Kidney epithelial cell (primary cell): Measurements from ENCODE around the gene FXYD4. TPM values are rescaled to one million over a fixed set of nuclear protein-coding genes. Genes with fewer than 3 reads are reported as not detected.
"Not testable (repeated sequence)": the region's sequence is repeated elsewhere in the genome, so short reads cannot be mapped to it uniquely, and the experiment has no call there.

Source experiments
- DNase-seq: peaks from one replicate; pipeline ENCODE4 v3.0.0-alpha.2; 2010; ENCODE audit warnings: low read depth
- H3K27me3 ChIP-seq: 2 replicates; pipeline ENCODE4 v1.6.0; 2011; ENCODE audit warnings: low read length; ENCODE audit not compliant: control insufficient read depth, insufficient read depth
- H3K36me3 ChIP-seq: 2 replicates; pipeline ENCODE4 v1.5.1; 2011; ENCODE audit warnings: low read length; ENCODE audit not compliant: control insufficient read depth, insufficient read depth
- H3K4me3 ChIP-seq: 2 replicates; pipeline ENCODE4 v1.5.1; 2011; ENCODE audit warnings: low read depth, mild to moderate bottlenecking, control low read depth, low read length
- total RNA-seq: library from RNA; depleted of rRNA; stranded (reverse); fragments of >200 nt; gene quantifications from 2 replicates; pipeline ENCODE4 v1.2.3, GENCODE V29; 2015
- TF ChIP-seq, protein P1 (sequence below): IDR thresholded peaks from 2 replicates; pipeline ENCODE4 v1.5.1; 2011; ENCODE audit warnings: mild to moderate bottlenecking, moderate library complexity, low read length, control low read depth, inconsistent platforms; ENCODE audit not compliant: insufficient read depth, poor library complexity, severe bottlenecking

FXYD4 gene
- total RNA-seq, 1 donor from 2014 or later, result not detected

DNA sequence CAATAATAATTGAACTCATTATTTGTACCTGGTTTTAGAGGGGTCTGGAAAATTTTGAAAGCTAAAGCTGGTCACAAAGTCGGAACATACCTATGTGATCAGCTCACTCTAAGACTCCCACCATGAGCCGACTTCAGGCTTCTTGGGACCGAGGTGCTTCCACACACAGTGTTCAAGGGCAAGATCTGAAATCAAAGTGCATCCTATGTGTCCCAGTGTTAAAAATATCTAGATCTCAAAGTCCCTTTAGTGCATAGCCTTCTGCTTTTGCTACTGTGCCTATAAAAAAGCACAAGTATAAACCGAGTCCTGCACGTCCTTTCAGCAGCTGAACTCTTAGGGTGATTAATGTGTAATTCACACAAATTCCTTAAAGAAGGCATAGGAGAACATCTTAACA lies 43.5 kb upstream of the FXYD4 start:
- DNase-seq, result no peak
- no peaks in the 10 kb centered on the region for H3K27me3 ChIP-seq
- H3K4me3 ChIP-seq, result no peak overlapping the region
- no peaks in the 10 kb centered on the region for H3K36me3 ChIP-seq
- TF ChIP-seq, protein P1, sequence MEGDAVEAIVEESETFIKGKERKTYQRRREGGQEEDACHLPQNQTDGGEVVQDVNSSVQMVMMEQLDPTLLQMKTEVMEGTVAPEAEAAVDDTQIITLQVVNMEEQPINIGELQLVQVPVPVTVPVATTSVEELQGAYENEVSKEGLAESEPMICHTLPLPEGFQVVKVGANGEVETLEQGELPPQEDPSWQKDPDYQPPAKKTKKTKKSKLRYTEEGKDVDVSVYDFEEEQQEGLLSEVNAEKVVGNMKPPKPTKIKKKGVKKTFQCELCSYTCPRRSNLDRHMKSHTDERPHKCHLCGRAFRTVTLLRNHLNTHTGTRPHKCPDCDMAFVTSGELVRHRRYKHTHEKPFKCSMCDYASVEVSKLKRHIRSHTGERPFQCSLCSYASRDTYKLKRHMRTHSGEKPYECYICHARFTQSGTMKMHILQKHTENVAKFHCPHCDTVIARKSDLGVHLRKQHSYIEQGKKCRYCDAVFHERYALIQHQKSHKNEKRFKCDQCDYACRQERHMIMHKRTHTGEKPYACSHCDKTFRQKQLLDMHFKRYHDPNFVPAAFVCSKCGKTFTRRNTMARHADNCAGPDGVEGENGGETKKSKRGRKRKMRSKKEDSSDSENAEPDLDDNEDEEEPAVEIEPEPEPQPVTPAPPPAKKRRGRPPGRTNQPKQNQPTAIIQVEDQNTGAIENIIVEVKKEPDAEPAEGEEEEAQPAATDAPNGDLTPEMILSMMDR, result no peak

DNA sequence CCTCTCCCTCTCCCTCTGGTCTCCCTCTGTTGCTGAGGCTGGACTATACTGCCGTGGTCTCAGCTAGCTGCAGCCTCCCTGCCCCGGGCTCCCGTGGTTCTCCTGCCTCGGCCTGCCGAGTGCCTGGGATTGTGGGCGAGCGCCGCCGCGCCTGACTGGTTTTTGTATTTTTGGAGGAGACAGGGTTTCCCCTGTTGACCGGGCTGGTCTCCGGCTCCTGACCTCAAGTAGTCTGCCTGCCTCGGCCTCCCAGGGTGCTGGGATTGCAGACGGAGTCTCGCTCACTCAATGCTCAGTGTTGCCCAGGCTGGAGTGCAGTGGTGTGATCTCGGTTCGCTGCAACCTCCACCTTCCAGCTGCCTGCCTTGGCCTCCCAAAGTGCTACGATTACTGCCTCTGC lies 42.6 kb upstream of the FXYD4 start:
- H3K36me3 ChIP-seq, H3K27me3 ChIP-seq, DNase-seq, H3K4me3 ChIP-seq: not testable (repeated sequence)

DNA sequence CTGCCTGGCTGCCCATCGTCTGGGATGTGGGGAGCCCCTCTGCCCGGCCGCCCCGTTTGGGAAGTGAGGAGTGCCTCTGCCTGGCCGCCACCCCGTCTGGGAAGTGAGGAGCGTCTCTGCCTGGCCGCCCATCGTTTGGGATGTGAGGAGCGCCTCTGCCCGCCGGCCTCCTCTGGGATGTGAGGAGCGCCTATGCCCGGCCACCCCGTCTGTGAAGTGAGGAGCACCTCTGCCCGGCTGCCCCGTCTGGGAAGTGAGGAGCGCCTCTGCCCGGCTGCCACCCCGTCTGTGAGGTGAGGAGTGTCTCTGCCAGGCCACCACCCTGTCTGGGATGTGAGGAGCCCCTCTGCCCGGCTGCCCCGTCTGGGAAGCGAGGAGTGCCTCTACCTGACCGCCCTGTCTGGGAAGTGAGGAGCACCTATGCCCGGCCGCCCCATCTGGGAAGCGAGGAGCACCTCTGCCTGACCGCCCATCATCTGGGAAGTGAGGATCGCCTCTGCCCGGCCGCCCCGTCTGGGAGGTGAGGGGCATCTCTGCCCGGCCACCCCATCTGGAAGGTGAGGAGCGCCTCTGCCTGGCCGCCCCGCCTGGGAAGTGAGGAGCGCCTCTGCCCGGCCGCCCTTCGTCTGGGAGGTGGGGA lies 42.1 kb upstream of the FXYD4 start:
- not testable (repeated sequence) for H3K36me3 ChIP-seq, H3K27me3 ChIP-seq, DNase-seq, H3K4me3 ChIP-seq

DNA sequence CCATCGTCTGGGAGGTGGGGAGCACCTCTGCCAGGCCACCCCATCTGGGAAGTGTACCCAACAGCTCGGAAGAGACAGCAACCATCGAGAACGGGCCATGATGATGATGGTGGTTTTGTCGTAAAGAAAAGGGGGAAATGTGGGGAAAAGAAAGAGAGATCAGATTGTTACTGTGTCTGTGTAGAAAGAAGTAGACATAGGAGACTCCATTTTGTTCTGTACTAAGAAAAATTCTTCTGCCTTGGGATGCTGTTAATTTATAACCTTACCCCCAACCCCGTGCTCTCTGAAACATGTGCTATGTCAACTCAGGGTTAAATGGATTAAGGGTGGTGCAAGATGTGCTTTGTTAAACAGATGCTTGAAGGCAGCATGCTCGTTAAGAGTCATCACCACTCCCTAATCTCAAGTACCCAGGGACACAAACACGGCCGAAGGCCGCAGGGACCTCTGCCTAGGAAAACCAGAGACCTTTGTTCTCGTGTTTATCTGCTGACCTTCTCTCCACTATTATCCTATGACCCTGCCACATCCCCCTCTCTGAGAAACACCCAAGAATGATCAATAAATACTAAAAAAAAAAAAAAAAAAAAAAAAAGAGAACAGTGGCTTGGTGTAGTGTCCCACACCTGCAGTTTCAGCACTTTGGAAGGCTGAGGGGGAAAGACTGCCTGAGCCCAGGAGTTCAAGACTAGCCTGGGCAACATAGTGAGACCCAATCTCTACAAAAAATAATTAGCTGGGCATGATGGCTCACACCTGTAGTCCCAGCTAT lies 41.2 kb upstream of the FXYD4 start:
- H3K27me3 ChIP-seq, result not testable (repeated sequence)

DNA sequence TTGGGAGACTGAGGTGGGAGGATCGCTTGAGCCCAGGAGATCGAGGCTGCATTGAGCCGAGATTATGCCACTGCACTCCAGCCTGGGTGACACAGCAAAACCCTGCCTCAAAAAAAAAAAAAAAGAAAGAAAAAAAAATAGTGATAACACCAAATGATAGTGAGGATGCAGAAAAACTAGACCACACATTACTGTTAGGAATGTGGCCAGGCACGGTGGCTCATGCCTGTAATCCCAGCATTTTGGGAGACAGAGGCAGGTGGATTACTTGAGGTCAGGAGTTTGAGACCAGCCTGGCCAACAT lies 40.7 kb upstream of the FXYD4 start:
- H3K4me3 ChIP-seq, DNase-seq, H3K27me3 ChIP-seq, H3K36me3 ChIP-seq: not testable (repeated sequence)

More for the DNA sequence above, 41.2 kb upstream of the FXYD4 start:
- not testable (repeated sequence) for H3K36me3 ChIP-seq, DNase-seq, H3K4me3 ChIP-seq

DNA sequence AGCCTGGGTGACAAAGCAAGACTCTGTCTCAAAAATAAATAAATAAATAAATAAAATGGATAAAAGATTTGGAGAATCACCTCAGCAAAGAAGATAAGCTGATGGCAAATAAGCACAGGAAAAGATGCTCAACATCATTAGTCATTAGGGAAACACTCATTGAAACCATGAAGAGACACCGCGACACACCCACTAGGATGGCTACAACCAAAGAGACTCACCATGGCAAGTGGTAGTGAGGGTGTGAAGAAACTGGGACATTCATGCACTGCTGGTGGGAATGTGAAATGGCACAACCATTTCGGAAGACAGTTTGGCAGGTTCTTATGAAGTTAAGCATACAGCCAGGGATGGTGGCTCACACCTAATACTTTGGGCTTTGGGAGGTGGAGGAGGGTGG lies 37.8 kb upstream of the FXYD4 start:
- TF ChIP-seq, protein P1, result no peak
- Histone ChIP-seq H3K36me3 (no peaks in the 10 kb centered on the region), H3K27me3 (no peaks in the 10 kb centered on the region), H3K4me3 (no peak overlapping the region)
- DNase-seq, result no peak

DNA sequence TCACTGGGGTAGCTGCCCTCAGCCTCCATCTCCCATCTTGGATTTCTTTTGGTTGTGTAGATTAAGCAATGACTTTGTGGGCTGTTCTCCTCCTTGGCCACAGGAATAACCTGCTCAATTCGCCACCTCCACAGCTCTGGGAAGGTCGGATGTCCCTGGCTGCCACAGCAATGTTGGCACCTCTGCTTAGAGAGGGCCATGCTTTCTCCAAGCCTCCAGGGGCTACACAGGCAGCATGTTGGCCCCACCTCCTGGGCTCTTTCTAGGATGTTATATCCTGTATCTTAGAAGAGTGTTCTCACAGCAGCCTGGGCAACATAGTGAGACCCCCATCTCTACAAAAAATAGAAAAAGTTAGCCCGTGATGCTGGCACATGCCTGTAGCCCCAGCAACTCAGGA lies 35.4 kb upstream of the FXYD4 start:
- TF ChIP-seq, protein P1, result no peak
- Histone ChIP-seq H3K36me3 (no peaks in the 10 kb centered on the region), H3K4me3 (no peak overlapping the region), H3K27me3 (no peaks in the 10 kb centered on the region)
- no peak for DNase-seq
